ENCODE measurements around the gene GGA1. TPM values are rescaled to one million over a fixed set of nuclear protein-coding genes. Genes with fewer than 3 reads are reported as not detected.

GGA1 gene
- polyA plus RNA-seq, 1 of the 3 experiments (the other 2 are of a cell fraction): 81.1 TPM

- Histone ChIP-seq H3K36me3 (replicated peaks in 1 of 2; ENCODE audit: control insufficient read depth in 1 of 2, insufficient read depth in 2 of 2, low read length in 1 of 2) (peaks cover 0 to 4% of the 10 kb centered on the region in 2 experiments), H3K4me3 (ENCODE audit: low read depth in 2 of 2, low read length in 1 of 2) (no peak overlapping the region), H3K9me2 (no peaks in the 10 kb centered on the region), H3K9ac (no peak overlapping the region), H3K27ac (ENCODE audit: low read depth in 2 of 2, low read length in 1 of 2) (peak overlapping the region in 1 of 2 experiments; percentile 51; a peak in 1 of 4 replicates), H3K27me3 (ENCODE audit: insufficient read depth) (no peaks in the 10 kb centered on the region), H3K9me3 (no peaks in the 10 kb centered on the region), H3K79me2 (ENCODE audit: insufficient read depth) (peaks cover 7% of the 10 kb centered on the region; the same call in 1 of the 2 replicates), H3K4me2 (no peak overlapping the region; the same call in 1 of the 2 replicates), H2AFZ (ENCODE audit: low read depth) (no peak overlapping the region), H3K4me1 (ENCODE audit: control insufficient read depth in 1 of 2, insufficient read depth in 2 of 2, low read depth in 1 of 2, low read length in 1 of 2) (peaks cover 27 to 69% of the 10 kb centered on the region in 2 experiments), H3F3A (replicated peaks; ENCODE audit: insufficient read depth) (peaks cover 14% of the 10 kb centered on the region), H4K20me1 (ENCODE audit: insufficient read depth) (no peaks in the 10 kb centered on the region)
- no peak for DNase-seq
- TF ChIP-seq CTCF (IDR thresholded peaks at IDR 0.05) (peak; percentile 21; the same call in 1 of the 2 replicates), YY1 (IDR thresholded peaks at IDR 0.05; ENCODE audit: low read depth) (no peak)
- POLR2A ChIA-PET: interaction anchor here (0.7 to 2.8 kb wide), 4 partner anchors 10 to 271 kb away, joined by 3 to 12 read pairs (median 4); partner anchors contain the start of gene PDXP
- CTCF ChIA-PET: interaction anchor here (1.1 to 34.3 kb wide), 7 partner anchors 8 to 99 kb away, joined by 4 to 898 read pairs (median 7); partner anchors contain the start of genes LGALS1, NOL12 and PDXP
- 77% methylated on average over 4 of the region's 6 CpGs for WGBS (ENCODE audit: low lambda C conversion rate)
These were observed 27.7 kb downstream of the GGA1 start for GRCh38 chr22:37636186-37636948.

GRCh38 chr22:37636949-37637273 is 28.3 kb downstream of the GGA1 start:
- Histone ChIP-seq H3K9me3 (no peaks in the 10 kb centered on the region), H3K4me3 (ENCODE audit: low read depth in 2 of 2, low read length in 1 of 2) (no peak overlapping the region), H3K27ac (ENCODE audit: low read depth in 2 of 2, low read length in 1 of 2) (peak overlapping the region in 1 of 2 experiments; percentile 51; a peak in 1 of 4 replicates), H4K20me1 (ENCODE audit: insufficient read depth) (no peaks in the 10 kb centered on the region), H3K27me3 (ENCODE audit: insufficient read depth) (no peaks in the 10 kb centered on the region), H3K36me3 (replicated peaks in 1 of 2; ENCODE audit: control insufficient read depth in 1 of 2, insufficient read depth in 2 of 2, low read length in 1 of 2) (peaks cover 0 to 3% of the 10 kb centered on the region in 2 experiments), H3K9me2 (no peaks in the 10 kb centered on the region), H3F3A (replicated peaks; ENCODE audit: insufficient read depth) (peaks cover 18% of the 10 kb centered on the region), H3K4me2 (no peak overlapping the region; the same call in 1 of the 2 replicates), H3K4me1 (ENCODE audit: control insufficient read depth in 1 of 2, insufficient read depth in 2 of 2, low read depth in 1 of 2, low read length in 1 of 2) (peaks cover 27 to 69% of the 10 kb centered on the region in 2 experiments), H3K79me2 (ENCODE audit: insufficient read depth) (peaks cover 7% of the 10 kb centered on the region; the same call in 1 of the 2 replicates), H2AFZ (ENCODE audit: low read depth) (no peak overlapping the region), H3K9ac (no peak overlapping the region)
- ChIA-PET POLR2A (interaction anchor here (1.0 to 2.0 kb wide), 2 partner anchors 10 to 22 kb away, joined by 3 to 6 read pairs; partner anchors contain the start of gene PDXP), CTCF (interaction anchor here (1.0 to 34.3 kb wide), 8 partner anchors 9 to 98 kb away, joined by 3 to 898 read pairs (median 6); partner anchors contain the start of genes LGALS1, NOL12 and PDXP)
- no peak for DNase-seq
- 72% methylated on average over 2 of the region's 3 CpGs for WGBS (ENCODE audit: low lambda C conversion rate)
- TF ChIP-seq RAD21 (IDR thresholded peaks at IDR 0.05; ENCODE audit: low read length) (no peak), MXI1 (IDR thresholded peaks at IDR 0.05; ENCODE audit: low read depth, low read length) (no peak), SIN3A (IDR thresholded peaks at IDR 0.05; ENCODE audit: borderline replicate concordance, low read depth, low read length) (no peak), EZH2phosphoT487 (IDR thresholded peaks at IDR 0.05; ENCODE audit: borderline replicate concordance, low read depth) (no peak), ZBTB33 (IDR thresholded peaks at IDR 0.05; ENCODE audit: borderline replicate concordance, low read depth) (no peak), TCF12 (IDR thresholded peaks at IDR 0.05) (no peak), USF1 (IDR thresholded peaks at IDR 0.05; ENCODE audit: borderline replicate concordance, low read depth) (no peak), USF2 (IDR thresholded peaks at IDR 0.05; ENCODE audit: borderline replicate concordance, low read depth, low read length) (no peak), YY1 (IDR thresholded peaks at IDR 0.05; ENCODE audit: low read depth) (no peak), SMC3 (IDR thresholded peaks at IDR 0.05; ENCODE audit: low read depth, low read length) (no peak), NFIC (IDR thresholded peaks at IDR 0.05; ENCODE audit: borderline replicate concordance) (no peak), EP300 (IDR thresholded peaks at IDR 0.05; ENCODE audit: borderline replicate concordance in 1 of 2, low read depth in 1 of 2, low read length in 1 of 2) (no peak), NRF1 (IDR thresholded peaks at IDR 0.05; ENCODE audit: low read depth, low read length) (no peak), RXRA (IDR thresholded peaks at IDR 0.05; ENCODE audit: borderline replicate concordance, low read depth) (no peak), POLR2AphosphoS5 (IDR thresholded peaks at IDR 0.05; ENCODE audit: low read depth, low read length) (no peak)
